Fibroblast of the aortic adventitia (primary cell): ENCODE results near the gene LMF2. TPM values are rescaled to one million over a fixed set of nuclear protein-coding genes. Genes with fewer than 3 reads are reported as not detected.

Experiments
- DNase-seq: peaks from one replicate; pipeline ENCODE4 v3.0.0-alpha.2; 2010; ENCODE audit warnings: low read depth
- H3K4me3 ChIP-seq: 2 replicates; pipeline ENCODE4 v1.5.1; 2011; ENCODE audit warnings: low read depth, mild to moderate bottlenecking, control low read depth, low read length, moderate library complexity
- total RNA-seq: library from RNA; depleted of rRNA; stranded (reverse); fragments of >200 nt; gene quantifications from 2 replicates; pipeline ENCODE4 v1.2.3, GENCODE V29; 2012; ENCODE audit warnings: low replicate concordance
- TF ChIP-seq, protein P1 (sequence below): IDR thresholded peaks from 2 replicates; pipeline ENCODE4 v1.5.1; 2011; ENCODE audit warnings: mild to moderate bottlenecking, low read length, control low read depth, inconsistent platforms; ENCODE audit not compliant: insufficient read depth

Gene LMF2
- total RNA-seq, 1 donor: 50.6 TPM

DNA sequence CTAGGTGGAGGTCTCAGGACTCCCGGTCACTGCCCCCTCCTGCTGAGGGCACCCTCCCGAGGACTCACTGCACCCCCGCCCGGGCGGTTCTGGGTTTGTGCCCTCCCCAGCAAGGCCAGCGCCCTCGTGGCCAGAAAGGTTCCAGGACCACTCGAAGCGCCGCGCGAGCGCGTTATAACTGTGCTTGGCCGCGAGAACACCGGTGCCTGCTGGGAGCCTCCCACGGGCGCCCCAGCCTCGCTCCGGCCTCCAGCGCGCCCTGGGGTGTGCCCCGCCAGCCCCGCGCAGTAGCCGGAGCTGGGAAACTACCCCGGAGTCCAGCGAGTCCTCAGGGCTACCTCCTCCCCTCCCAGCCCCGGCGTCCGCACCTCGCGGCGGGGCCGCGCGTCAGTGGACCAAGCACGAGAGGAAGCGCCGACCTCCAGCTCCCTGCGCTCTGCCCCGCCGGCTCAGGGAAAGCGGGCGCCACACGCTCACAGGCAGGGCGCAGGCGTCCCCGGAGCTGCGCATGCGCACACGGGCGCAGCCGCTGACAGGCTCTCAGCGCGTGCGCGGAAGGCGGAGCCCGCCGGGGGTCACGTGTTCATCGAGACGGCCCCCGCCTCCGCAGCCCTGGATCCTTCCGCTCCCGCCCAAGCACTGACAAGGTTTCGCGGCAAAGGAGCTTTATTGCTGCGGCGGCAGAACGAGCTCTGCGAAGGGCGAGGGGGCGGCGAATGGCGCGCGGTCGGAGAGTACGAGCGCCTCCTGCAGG is 17.8 kb upstream of the LMF2 start, which contains the start of gene SCO2:
Gene SCO2, minus strand, starts transcription at position 495 of the 754 bp plus-strand sequence. CDS start 1,187 bp downstream, outside the sequence.
- peak within 1 kb of the TSS; percentile 77 for H3K4me3 ChIP-seq
- DNase-seq: peak; percentile 95
- TF ChIP-seq, protein P1, sequence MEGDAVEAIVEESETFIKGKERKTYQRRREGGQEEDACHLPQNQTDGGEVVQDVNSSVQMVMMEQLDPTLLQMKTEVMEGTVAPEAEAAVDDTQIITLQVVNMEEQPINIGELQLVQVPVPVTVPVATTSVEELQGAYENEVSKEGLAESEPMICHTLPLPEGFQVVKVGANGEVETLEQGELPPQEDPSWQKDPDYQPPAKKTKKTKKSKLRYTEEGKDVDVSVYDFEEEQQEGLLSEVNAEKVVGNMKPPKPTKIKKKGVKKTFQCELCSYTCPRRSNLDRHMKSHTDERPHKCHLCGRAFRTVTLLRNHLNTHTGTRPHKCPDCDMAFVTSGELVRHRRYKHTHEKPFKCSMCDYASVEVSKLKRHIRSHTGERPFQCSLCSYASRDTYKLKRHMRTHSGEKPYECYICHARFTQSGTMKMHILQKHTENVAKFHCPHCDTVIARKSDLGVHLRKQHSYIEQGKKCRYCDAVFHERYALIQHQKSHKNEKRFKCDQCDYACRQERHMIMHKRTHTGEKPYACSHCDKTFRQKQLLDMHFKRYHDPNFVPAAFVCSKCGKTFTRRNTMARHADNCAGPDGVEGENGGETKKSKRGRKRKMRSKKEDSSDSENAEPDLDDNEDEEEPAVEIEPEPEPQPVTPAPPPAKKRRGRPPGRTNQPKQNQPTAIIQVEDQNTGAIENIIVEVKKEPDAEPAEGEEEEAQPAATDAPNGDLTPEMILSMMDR: peak; percentile 45

DNA sequence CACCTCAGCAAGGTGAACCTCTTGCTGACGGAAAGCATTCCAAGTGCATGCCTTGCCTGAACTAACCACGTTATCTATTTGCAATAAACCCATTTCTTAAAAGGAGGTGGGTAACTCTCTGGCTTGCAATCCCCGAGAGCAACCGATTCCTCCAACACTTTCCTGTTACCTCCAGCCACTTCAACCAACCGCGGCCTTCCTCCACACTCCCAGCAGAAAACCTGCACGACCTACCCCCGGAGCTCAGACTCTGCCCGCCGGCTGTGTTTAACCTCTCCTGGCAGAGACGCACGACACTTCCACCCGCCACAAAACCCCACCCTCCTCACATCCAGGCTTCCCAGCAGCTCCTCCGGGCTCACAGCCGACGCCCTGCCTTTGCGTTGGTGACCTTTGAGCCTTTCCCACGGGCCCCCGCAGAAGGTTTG is 17.2 kb upstream of the LMF2 start:
- DNase-seq: no peak
- TF ChIP-seq, protein P1: no peak
- peak overlapping the region; percentile 77 for H3K4me3 ChIP-seq

- TF ChIP-seq, protein P1: no peak
- DNase-seq: no peak
- H3K4me3 ChIP-seq: peak overlapping the region; percentile 77
These were observed 16.5 kb upstream of the LMF2 start for GRCh38 chr22:50523806-50524675.

DNA sequence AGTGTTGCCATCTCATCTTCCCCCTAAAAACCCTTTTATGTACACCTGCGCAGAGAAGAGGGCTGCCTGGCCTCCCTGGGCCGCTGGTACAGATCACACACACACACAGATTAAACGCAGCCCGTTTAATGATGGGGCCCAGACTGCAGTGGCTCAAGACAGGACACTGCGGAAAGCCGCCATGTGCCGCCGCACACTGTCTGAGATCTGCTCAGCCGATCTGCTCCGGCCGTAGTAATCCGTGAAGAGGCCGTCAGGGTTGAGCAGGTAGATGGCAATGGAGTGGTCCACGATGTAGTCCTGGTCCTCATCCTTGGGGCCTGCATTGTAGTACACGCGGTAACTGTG is 15.9 kb upstream of the LMF2 start:
- TF ChIP-seq, protein P1: no peak
- DNase-seq: no peak
- H3K4me3 ChIP-seq: no peak overlapping the region

DNA sequence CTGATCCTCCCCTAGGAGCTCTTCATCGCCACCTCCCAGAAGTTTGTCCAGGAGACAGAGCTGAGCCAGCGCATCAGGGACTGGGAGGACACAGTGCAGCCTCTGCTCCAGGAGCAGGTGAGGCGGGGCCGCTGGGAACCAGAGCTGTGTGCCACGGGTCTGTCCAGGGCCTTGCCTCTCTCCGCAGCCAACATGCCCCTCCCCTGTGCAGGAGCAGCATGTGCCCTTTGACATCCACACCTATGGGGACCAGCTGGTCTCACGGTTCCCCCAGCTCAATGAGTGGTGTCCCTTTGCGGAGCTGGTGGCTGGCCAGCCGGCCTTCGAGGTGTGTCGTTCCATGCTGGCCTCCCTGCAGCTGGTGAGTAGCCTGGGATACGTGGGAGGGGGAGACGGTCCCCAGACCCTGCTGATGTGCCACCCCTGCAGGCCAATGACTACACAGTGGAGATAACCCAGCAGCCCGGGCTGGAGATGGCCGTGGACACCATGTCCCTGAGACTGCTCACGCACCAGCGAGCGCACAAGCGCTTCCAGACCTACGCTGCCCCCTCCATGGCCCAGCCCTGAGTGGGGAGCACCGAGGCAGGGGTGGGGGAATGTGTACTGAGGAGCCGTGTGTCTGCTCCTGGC is 15.4 kb upstream of the LMF2 start:
- TF ChIP-seq, protein P1: no peak
- no peak for DNase-seq

DNA sequence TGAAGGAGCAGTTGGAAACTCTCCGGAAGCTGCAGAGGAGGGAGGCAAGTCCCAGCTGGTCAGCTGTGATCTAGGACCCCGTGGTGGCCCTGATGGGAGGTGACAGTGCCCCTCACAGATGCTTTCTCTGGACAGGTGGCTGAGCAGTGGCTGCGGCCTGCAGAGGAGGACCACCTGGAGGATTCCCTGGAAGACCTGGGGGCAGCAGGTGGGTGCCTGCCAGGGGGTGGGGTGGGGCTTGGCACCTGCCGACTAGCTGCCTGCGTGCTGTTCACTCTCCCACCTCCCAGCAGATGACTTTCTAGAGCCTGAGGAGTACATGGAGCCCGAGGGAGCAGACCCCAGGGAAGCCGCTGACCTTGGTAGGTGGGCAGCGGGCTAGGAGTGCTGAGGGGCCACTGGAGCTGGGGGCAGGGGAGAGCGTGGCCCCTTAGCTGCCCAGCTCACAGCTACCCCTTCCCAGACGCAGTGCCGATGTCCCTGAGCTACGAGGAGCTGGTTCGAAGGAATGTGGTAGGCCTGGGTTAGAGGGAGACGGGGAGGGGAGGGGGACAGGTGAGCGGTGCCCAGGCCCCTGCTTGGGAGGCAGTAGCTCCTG is 14.8 kb upstream of the LMF2 start:
- no peak for DNase-seq
- TF ChIP-seq, protein P1: no peak
- H3K4me3 ChIP-seq: no peak overlapping the region

More for the DNA sequence above, 15.4 kb upstream of the LMF2 start:
- H3K4me3 ChIP-seq: no peak overlapping the region
